ENCODE results near the gene SH3RF3. TPM values are rescaled to one million over a fixed set of nuclear protein-coding genes. Genes with fewer than 3 reads are reported as not detected.

Gene SH3RF3
- total RNA-seq, 1 experiment from 2014 or later, result 0.98 TPM

GRCh38 chr2:109094144-109094543, 34.9 kb upstream of the SH3RF3 start:
- Histone ChIP-seq H3K36me3 (ENCODE audit: control insufficient read depth, insufficient read depth, low read length) (no peaks in the 10 kb centered on the region), H3K27me3 (replicated peaks; ENCODE audit: control insufficient read depth, insufficient read depth, low read length) (no peaks in the 10 kb centered on the region), H3K9me3 (peaks cover 21% of the 10 kb centered on the region), H3K4me1 (0 out of 2 replicates have a peak, but pooled peaks cover 8% of the 10 kb centered on the region), H3K4me3 (ENCODE audit: low read depth, low read length) (no peak overlapping the region)
- POLR2A ChIA-PET, result no interaction called here
- Mint-ChIP-seq H3K36me3 (ENCODE audit: insufficient read depth, unreplicated experiment) (no peaks in the 10 kb centered on the region), H3K27me3 (ENCODE audit: insufficient read depth, unreplicated experiment) (no peaks in the 10 kb centered on the region), H3K4me1 (ENCODE audit: low read depth, unreplicated experiment) (peaks cover 5% of the 10 kb centered on the region), H3K27ac (ENCODE audit: unreplicated experiment) (no peak overlapping the region), H3K4me3 (ENCODE audit: unreplicated experiment) (no peak overlapping the region), H3K9me3 (ENCODE audit: unreplicated experiment) (peaks cover 28% of the 10 kb centered on the region)
- TF ChIP-seq CTCF (IDR thresholded peaks at IDR 0.05; ENCODE audit: insufficient read depth in 1 of 2, low read depth in 1 of 2, low read length in 1 of 2, severe bottlenecking in 1 of 2, unreplicated experiment in 1 of 2), result no peak
- DNase-seq, result no peak
- CTCF ChIA-PET, result no interaction called here
- no TSS peak for BruUV-seq (replicated peaks)
- intact Hi-C loops (cut with micrococcal nuclease; ENCODE audit: unreplicated experiment), result no loop called here

GRCh38 chr2:109098251-109098920, 30.6 kb upstream of the SH3RF3 start:
- DNase-seq, result no peak
- Mint-ChIP-seq H3K36me3 (ENCODE audit: insufficient read depth, unreplicated experiment) (no peaks in the 10 kb centered on the region), H3K4me3 (ENCODE audit: unreplicated experiment) (no peak overlapping the region), H3K9me3 (ENCODE audit: unreplicated experiment) (peaks cover 9% of the 10 kb centered on the region), H3K27ac (ENCODE audit: unreplicated experiment) (no peak overlapping the region), H3K4me1 (ENCODE audit: low read depth, unreplicated experiment) (peaks cover 5% of the 10 kb centered on the region), H3K27me3 (ENCODE audit: insufficient read depth, unreplicated experiment) (no peaks in the 10 kb centered on the region)
- intact Hi-C loops (cut with micrococcal nuclease; ENCODE audit: unreplicated experiment), result no loop called here
- Histone ChIP-seq H3K4me1 (0 out of 2 replicates have a peak, but pooled peaks cover 8% of the 10 kb centered on the region), H3K36me3 (ENCODE audit: control insufficient read depth, insufficient read depth, low read length) (no peaks in the 10 kb centered on the region), H3K4me3 (ENCODE audit: low read depth, low read length) (no peak overlapping the region), H3K9me3 (peaks cover 17% of the 10 kb centered on the region), H3K27me3 (replicated peaks; ENCODE audit: control insufficient read depth, insufficient read depth, low read length) (no peaks in the 10 kb centered on the region)
- no TSS peak for BruUV-seq (replicated peaks)
- POLR2A ChIA-PET, result no interaction called here
- no peak for TF ChIP-seq CTCF (IDR thresholded peaks at IDR 0.05; ENCODE audit: insufficient read depth in 1 of 2, low read depth in 1 of 2, low read length in 1 of 2, severe bottlenecking in 1 of 2, unreplicated experiment in 1 of 2)
- CTCF ChIA-PET, result no interaction called here

- no peak for DNase-seq
- H3K27me3 Mint-ChIP-seq (ENCODE audit: insufficient read depth, unreplicated experiment), result no peaks in the 10 kb centered on the region
- H3K4me3 ChIP-seq (ENCODE audit: low read depth, low read length), result no peak overlapping the region
- intact Hi-C loops (cut with micrococcal nuclease; ENCODE audit: unreplicated experiment), result no loop called here
- CTCF ChIA-PET, result no interaction called here
- POLR2A ChIA-PET, result no interaction called here
- H3K4me3 Mint-ChIP-seq (ENCODE audit: unreplicated experiment), result no peak overlapping the region
- H3K4me1 Mint-ChIP-seq (ENCODE audit: low read depth, unreplicated experiment), result peaks cover 5% of the 10 kb centered on the region
- peaks cover 14% of the 10 kb centered on the region for H3K9me3 ChIP-seq
- no peak for TF ChIP-seq CTCF (IDR thresholded peaks at IDR 0.05; ENCODE audit: insufficient read depth in 1 of 2, low read depth in 1 of 2, low read length in 1 of 2, severe bottlenecking in 1 of 2, unreplicated experiment in 1 of 2)
- H3K36me3 ChIP-seq (ENCODE audit: control insufficient read depth, insufficient read depth, low read length), result no peaks in the 10 kb centered on the region
- BruUV-seq (replicated peaks), result no TSS peak
- H3K9me3 Mint-ChIP-seq (ENCODE audit: unreplicated experiment), result peaks cover 9% of the 10 kb centered on the region
- H3K27ac Mint-ChIP-seq (ENCODE audit: unreplicated experiment), result no peak overlapping the region
- H3K4me1 ChIP-seq, result 0 out of 2 replicates have a peak, but pooled peaks cover 8% of the 10 kb centered on the region
- H3K27me3 ChIP-seq (replicated peaks; ENCODE audit: control insufficient read depth, insufficient read depth, low read length), result no peaks in the 10 kb centered on the region
- no peaks in the 10 kb centered on the region for H3K36me3 Mint-ChIP-seq (ENCODE audit: insufficient read depth, unreplicated experiment)
Observed at GRCh38 chr2:109098921-109099273, 30.1 kb upstream of the SH3RF3 start.

All from Caco-2 (cell line).